NOMO-1 treated with DMSO at 0.1 percent for 48 hours (cell line): Measurements from ENCODE around the gene NME8.

Source experiments
- DNase-seq: peaks from one replicate; lab custom pipeline; 2025; ENCODE audit not compliant: unreplicated experiment; lab: John Stamatoyannopoulos, UW

NME8 gene

GRCh38 chr7:37932543-37932942 lies 84.1 kb downstream of the NME8 start:
- no peak for DNase-seq

GRCh38 chr7:37933018-37933566 lies 84.7 kb downstream of the NME8 start:
- no peak for DNase-seq

GRCh38 chr7:37942934-37943610 lies 94.7 kb downstream of the NME8 start:
- DNase-seq = no peak

GRCh38 chr7:37943905-37944736 lies 95.7 kb downstream of the NME8 start:
- DNase-seq = no peak

DNA sequence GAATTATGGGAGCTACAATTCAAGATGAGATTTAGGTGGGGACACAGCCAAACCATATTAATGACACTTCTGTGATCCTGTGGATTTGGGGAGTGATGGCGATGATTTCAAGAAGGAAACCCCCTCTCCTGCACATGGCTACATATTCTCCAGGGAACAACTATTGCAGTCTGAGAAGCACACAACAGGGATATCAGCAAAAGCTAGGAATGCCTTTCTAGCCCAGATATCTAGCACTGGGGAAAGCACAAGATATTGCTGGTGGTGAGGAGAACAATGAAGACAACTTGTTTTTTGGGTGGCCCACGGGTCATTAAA lies 96.3 kb downstream of the NME8 start:
- no peak for DNase-seq

DNA sequence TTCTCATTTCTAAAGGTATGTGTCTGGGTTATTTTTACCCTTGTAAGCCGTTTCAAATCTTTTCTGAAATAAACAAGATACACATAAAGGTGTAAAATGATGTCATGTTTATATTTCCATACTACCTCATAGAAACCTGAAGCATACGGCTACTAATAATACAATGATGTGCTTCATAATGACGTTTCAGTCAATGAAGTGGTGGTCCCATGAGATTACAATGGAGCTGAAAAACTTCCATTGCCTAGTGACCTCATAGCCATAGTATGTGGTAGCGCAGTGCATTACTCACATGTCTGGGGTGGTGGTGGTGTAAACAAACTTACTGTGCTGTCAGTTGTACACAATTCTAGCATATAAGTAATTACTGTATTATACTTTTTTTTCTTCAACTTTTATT lies 96.9 kb downstream of the NME8 start:
- no peak for DNase-seq

DNA sequence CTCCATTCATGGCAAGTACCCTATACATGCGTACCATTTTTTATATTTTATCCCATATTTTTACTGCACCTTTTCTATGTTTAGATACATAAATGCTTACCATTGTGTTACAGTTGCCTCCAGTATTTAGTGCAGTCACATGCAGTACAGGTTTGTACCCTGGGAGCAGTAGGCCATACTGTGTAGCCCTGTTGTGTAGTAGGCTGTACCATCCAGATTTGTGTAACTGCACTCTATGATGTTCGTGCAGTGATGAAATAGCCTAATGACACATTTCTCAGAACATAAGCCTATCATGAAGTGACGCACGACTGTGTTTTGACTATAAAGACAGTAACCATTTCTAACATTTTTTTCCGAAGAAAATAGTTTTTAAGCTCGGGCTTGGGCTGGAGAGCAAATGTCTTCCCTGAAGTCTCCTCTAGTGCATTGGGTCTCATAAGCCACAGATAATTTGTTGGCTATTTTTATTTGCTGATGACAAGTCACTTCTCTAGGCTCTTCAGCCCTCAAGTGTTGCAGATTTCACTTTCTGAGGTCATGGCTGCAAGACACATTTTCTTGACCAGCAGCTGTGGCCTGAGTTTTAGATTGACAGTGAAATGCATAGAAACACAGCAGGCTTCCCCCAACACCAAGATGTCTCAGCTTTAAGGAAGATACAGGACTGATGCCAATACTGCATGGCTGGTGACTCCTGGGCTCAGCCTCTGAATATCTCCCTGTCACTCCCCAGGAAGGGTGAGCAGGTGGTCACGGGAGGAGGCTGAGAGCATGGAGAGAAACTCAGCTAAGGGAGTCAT lies 98.9 kb downstream of the NME8 start:
- no peak for DNase-seq

- no peak for DNase-seq
Observed at GRCh38 chr7:37947941-37948210, 99.5 kb downstream of the NME8 start.
